Endodermal cell (in vitro differentiated cells): ENCODE measurements around the gene RABGAP1L. TPM values are rescaled to one million over a fixed set of nuclear protein-coding genes. Genes with fewer than 3 reads are reported as not detected.

ENCODE experiments used
- DNase-seq: peaks from one replicate; pipeline ENCODE4 v3.0.0-alpha.2; 2017
- H3K27ac ChIP-seq: 2 replicates; pipeline ENCODE4 v1.5.1; 2013; ENCODE audit warnings: mild to moderate bottlenecking, low read depth, low read length, moderate library complexity
- H3K27me3 ChIP-seq: 2 replicates; pipeline ENCODE4 v1.6.1; 2013; ENCODE audit warnings: mild to moderate bottlenecking, low read length, moderate library complexity; ENCODE audit not compliant: insufficient read depth, control insufficient read depth, poor library complexity, severe bottlenecking
- H3K36me3 ChIP-seq: 2 replicates; pipeline ENCODE4 v1.7.0; 2013; ENCODE audit warnings: mild to moderate bottlenecking, low read length, moderate library complexity; ENCODE audit not compliant: control insufficient read depth, insufficient read depth
- H3K4me1 ChIP-seq: one replicate; pipeline ENCODE4 v1.7.0; 2013; ENCODE audit warnings: low read length; ENCODE audit not compliant: control insufficient read depth, insufficient read depth
- H3K4me3 ChIP-seq: 2 replicates; pipeline ENCODE4 v1.5.1; 2013; ENCODE audit warnings: mild to moderate bottlenecking, low read length, moderate library complexity
- H3K9ac ChIP-seq: 2 replicates; pipeline ENCODE4 v1.6.1; 2013; ENCODE audit warnings: mild to moderate bottlenecking, low read length, moderate library complexity; ENCODE audit not compliant: poor library complexity, severe bottlenecking; ENCODE audit errors: extremely low read depth
- H3K9me3 ChIP-seq: 2 replicates; pipeline ENCODE4 v1.6.1; 2013; ENCODE audit warnings: mild to moderate bottlenecking, low read length, moderate library complexity; ENCODE audit not compliant: control insufficient read depth
- H3K27ac Mint-ChIP-seq: 2 replicates; pipeline ENCODE4 v1.8.0; 2020; ENCODE audit warnings: mixed read lengths
- H3K27me3 Mint-ChIP-seq: 2 replicates; pipeline ENCODE4 v1.8.0; 2021; ENCODE audit warnings: mild to moderate bottlenecking, mixed read lengths; ENCODE audit not compliant: insufficient read depth
- H3K36me3 Mint-ChIP-seq: 2 replicates; pipeline ENCODE4 v1.8.0; 2020; ENCODE audit warnings: low read depth, mixed read lengths
- H3K4me1 Mint-ChIP-seq: 2 replicates; pipeline ENCODE4 v1.8.0; 2020; ENCODE audit warnings: mixed read lengths
- H3K4me3 Mint-ChIP-seq: 2 replicates; pipeline ENCODE4 v1.8.0; 2020; ENCODE audit warnings: mild to moderate bottlenecking, moderate library complexity, mixed read lengths
- H3K9me3 Mint-ChIP-seq: 2 replicates; pipeline ENCODE4 v1.8.0; 2020; ENCODE audit warnings: mild to moderate bottlenecking, mixed read lengths
- CTCF ChIP-seq: fragments of 200-600 bp; sonication (generic); conservative IDR thresholded peaks from 2 replicates; pipeline ENCODE4 v1.5.0; 2021; ENCODE audit warnings: antibody characterized with exemption, mild to moderate bottlenecking
- WGBS, 2 experiments: methylation state at CpG; one replicate each; pipeline versions ENCODE4 v1.1.5 to v1.1.7; 2013; ENCODE audit warnings: missing lambda C conversion rate in 2 of 2, mixed read lengths in 1 of 2; ENCODE audit not compliant: insufficient coverage in 1 of 2, insufficient read length in 1 of 2; 5-methylcytosine and 5-hydroxymethylcytosine counted together
- total RNA-seq, 2 donors: library from RNA; stranded (reverse); fragmentation: NEBNext Ultra II Directional in 1 of 2; extraction: Animal tissue kit (Norgen Biotek cat#: 25700) in 1 of 2; gene quantifications; 2 replicates in 1 of 2; 3 replicates in 1 of 2; pipeline ENCODE4 v1.2.1, GENCODE V29; 2021

The RABGAP1L gene
- total RNA-seq, 2 donors from 2014 or later: 32.5 to 36.9 TPM

DNA sequence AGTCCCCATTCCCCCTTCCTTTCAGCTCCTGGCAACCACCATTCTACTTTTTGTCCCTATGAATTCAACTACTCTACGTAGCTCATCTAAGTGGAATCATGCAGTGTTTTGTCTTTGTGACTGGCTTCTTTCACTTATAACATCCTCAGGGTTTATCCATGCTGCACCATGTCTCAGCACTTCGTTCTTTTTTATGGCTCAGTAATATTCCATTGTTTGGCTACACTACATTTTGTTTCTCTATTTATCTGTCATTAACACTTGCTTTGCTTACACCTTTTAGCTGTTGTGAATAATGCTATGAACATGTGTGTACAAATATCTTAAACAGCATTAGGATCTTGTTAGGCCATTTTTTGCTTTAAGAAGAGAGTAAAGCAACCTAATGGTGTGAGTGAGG is 865.5 kb downstream of the RABGAP1L start:
- no peak for TF ChIP-seq CTCF
- Mint-ChIP-seq H3K4me1 (peaks cover 10% of the 10 kb centered on the region), H3K4me3 (no peak overlapping the region), H3K27me3 (no peaks in the 10 kb centered on the region), H3K9me3 (peaks cover 11% of the 10 kb centered on the region), H3K27ac (no peak overlapping the region), H3K36me3 (no peaks in the 10 kb centered on the region)
- Histone ChIP-seq H3K27me3 (no peaks in the 10 kb centered on the region), H3K4me1 (no peaks in the 10 kb centered on the region), H3K27ac (no peak overlapping the region), H3K4me3 (no peak overlapping the region), H3K9me3 (no peaks in the 10 kb centered on the region), H3K9ac (no peak overlapping the region), H3K36me3 (no peaks in the 10 kb centered on the region)
- WGBS, 2 experiments: 94 to 100% methylated on average over 1 to 2 of the region's 2 CpGs
- no peak for DNase-seq

- Mint-ChIP-seq H3K9me3 (no peaks in the 10 kb centered on the region), H3K27ac (no peak overlapping the region), H3K27me3 (no peaks in the 10 kb centered on the region), H3K4me1 (peaks cover 2% of the 10 kb centered on the region), H3K4me3 (no peak overlapping the region), H3K36me3 (no peaks in the 10 kb centered on the region)
- no peak overlapping the region for H3K27ac ChIP-seq
- no peaks in the 10 kb centered on the region for H3K36me3 ChIP-seq
- WGBS, 2 experiments: 90 to 92% methylated on average over 2 to 4 of the region's 4 CpGs
- H3K4me1 ChIP-seq: no peaks in the 10 kb centered on the region
- no peak overlapping the region for H3K9ac ChIP-seq
- no peaks in the 10 kb centered on the region for H3K27me3 ChIP-seq
- no peak for DNase-seq
- no peak overlapping the region for H3K4me3 ChIP-seq
- H3K9me3 ChIP-seq: no peaks in the 10 kb centered on the region
- TF ChIP-seq CTCF: no peak
Measured at GRCh38 chr1:175033953-175034352, 874.6 kb downstream of the RABGAP1L start.

GRCh38 chr1:175034775-175035174 is 875.5 kb downstream of the RABGAP1L start:
- TF ChIP-seq CTCF: no peak
- Histone ChIP-seq H3K27ac (no peak overlapping the region), H3K36me3 (no peaks in the 10 kb centered on the region), H3K9ac (no peak overlapping the region), H3K9me3 (no peaks in the 10 kb centered on the region), H3K4me1 (no peaks in the 10 kb centered on the region), H3K27me3 (no peaks in the 10 kb centered on the region), H3K4me3 (no peak overlapping the region)
- Mint-ChIP-seq H3K4me1 (no peaks in the 10 kb centered on the region), H3K4me3 (no peak overlapping the region), H3K9me3 (no peaks in the 10 kb centered on the region), H3K27ac (no peak overlapping the region), H3K27me3 (no peaks in the 10 kb centered on the region), H3K36me3 (no peaks in the 10 kb centered on the region)
- no peak for DNase-seq
- 60 to 90% methylated on average over 1 to 2 of the region's 2 CpGs for WGBS, 2 experiments
